Psoas muscle (tissue), 8 donors: ENCODE measurements around the gene ASPHD2. TPM values are rescaled to one million over a fixed set of nuclear protein-coding genes. Genes with fewer than 3 reads are reported as not detected.
"Not testable (repeated sequence)": the region's sequence is repeated elsewhere in the genome, so short reads cannot be mapped to it uniquely, and the experiment has no call there.

Source experiments
- ATAC-seq, 4 donors: fragments of 200-7000 bp; cut with Tn5 transposase; one replicate each; pipeline ENCODE4 v1.9.1; 2020; ENCODE audit warnings: moderate library complexity in 3 of 4, mild to moderate bottlenecking in 2 of 4
- DNase-seq, 2 donors: peaks; one replicate each; pipeline ENCODE4 v3.0.0-alpha.2; 2020
- H3K27ac ChIP-seq: fragments of 200-600 bp; one replicate; pipeline ENCODE4 v1.8.0; 2022
- H3K27me3 ChIP-seq, 3 donors: fragments of 200-600 bp in 1 of 3; one replicate each; pipeline versions ENCODE4 v1.6.1 to v1.8.0; 2013 to 2022; ENCODE audit warnings: low read length in 2 of 3, mild to moderate bottlenecking in 2 of 3, moderate library complexity in 1 of 3; ENCODE audit not compliant: insufficient read depth in 3 of 3
- H3K36me3 ChIP-seq, 2 donors: fragments of 200-600 bp in 1 of 2; one replicate each; pipeline versions ENCODE4 v1.6.1 to v1.8.0; 2013 to 2022; ENCODE audit warnings: low read depth in 1 of 2, mild to moderate bottlenecking in 1 of 2, moderate library complexity in 1 of 2; ENCODE audit not compliant: insufficient read depth in 1 of 2
- H3K4me1 ChIP-seq: fragments of 200-600 bp; one replicate; pipeline ENCODE4 v1.8.0; 2022
- H3K4me3 ChIP-seq: fragments of 200-600 bp; one replicate; pipeline ENCODE4 v1.8.0; 2022; ENCODE audit warnings: mild to moderate bottlenecking
- H3K9me3 ChIP-seq: fragments of 200-600 bp; one replicate; pipeline ENCODE4 v1.8.0; 2022
- CTCF ChIP-seq: fragments of 200-600 bp; IDR thresholded peaks from one replicate; pipeline ENCODE4 v1.8.0; 2022; ENCODE audit warnings: antibody characterized with exemption
- WGBS, 3 donors: extraction: QIAGEN DNeasy Blood & Tissue Kit; methylation state at CpG; one replicate each; pipeline versions ENCODE4 v1.1.6 to v1.1.7; 2013; 5-methylcytosine and 5-hydroxymethylcytosine counted together
- intact Hi-C, 2 donors: fragments of 100-400 bp; cut with DNase I; formaldehyde crosslinking; loops; one replicate each; pipeline versions ENCODE4 v1.11.0 to v1.14.2; 2022
- polyA plus RNA-seq, 3 donors: library from polyadenylated mRNA; stranded (reverse); fragments of 200-250 nt; gene quantifications; one replicate each; pipeline ENCODE4 v1.2.3, GENCODE V29; 2013
- total RNA-seq, 4 donors: library from RNA; stranded (reverse); fragmentation: NEBNext Ultra II Directional in 2 of 4; extraction: Animal tissue kit (Norgen Biotek cat#: 25700) in 2 of 4; gene quantifications; one replicate each; pipeline versions ENCODE4 v1.2.1 to v1.2.4, GENCODE V29; 2021 to 2023
- donor health status: healthy with polysubstance abuse.
- donor health status: DM: no; HTN: no; CAD: no; lungs with moderate emphysema.
- donor health status: Bipolar disorder and iron deficiency.
- donor health status: healthy.
- donor health status: DM: yes; HTN: yes; CAD: no.
- donor health status: DM: no; HTN: no; CAD: no.
- donor health status: DM: no; HTN: no; CAD: no.
- donor health status: DM: yes; HTN: yes; CAD: no.

The ASPHD2 gene
- total and polyA plus RNA-seq, 7 donors: 0.04 to 0.38 (median 0.14) TPM; not detected in 1

- no peak overlapping the region for H3K27ac ChIP-seq
- 71 to 79% (median 75%) methylated on average over 11 of the region's 11 CpGs for WGBS, 3 donors
- H3K36me3 ChIP-seq: no peaks in the 10 kb centered on the region
- intact Hi-C loops: no loop called here
- H3K27me3 ChIP-seq: peaks cover 0 to 13% (median 9%) of the 10 kb centered on the region in 3 donors
- no peak for TF ChIP-seq CTCF
- no peak for ATAC-seq
- no peak overlapping the region for H3K4me3 ChIP-seq
- H3K4me1 ChIP-seq: no peaks in the 10 kb centered on the region
- DNase-seq: no peak
- H3K9me3 ChIP-seq: no peaks in the 10 kb centered on the region
Measured at GRCh38 chr22:26436903-26437515, 7.9 kb downstream of the ASPHD2 start.

GRCh38 chr22:26437694-26438392 is 8.8 kb downstream of the ASPHD2 start:
- Histone ChIP-seq H3K27ac (no peak overlapping the region), H3K36me3 (no peaks in the 10 kb centered on the region), H3K27me3 (peaks cover 0 to 6% (median 5%) of the 10 kb centered on the region in 3 donors), H3K9me3 (no peaks in the 10 kb centered on the region), H3K4me1 (no peaks in the 10 kb centered on the region), H3K4me3 (no peak overlapping the region)
- ATAC-seq (no peak), DNase-seq (no peak)
- TF ChIP-seq CTCF: no peak
- WGBS, 3 donors: 77 to 83% (median 79%) methylated on average over 14 of the region's 14 CpGs
- intact Hi-C loops: no loop called here

GRCh38 chr22:26438776-26439175 is 9.7 kb downstream of the ASPHD2 start:
- H3K36me3 ChIP-seq, intact Hi-C loops, H3K9me3 ChIP-seq, DNase-seq, ATAC-seq, H3K4me1 ChIP-seq, H3K27me3 ChIP-seq, H3K4me3 ChIP-seq, H3K27ac ChIP-seq: not testable (repeated sequence)
- 73 to 84% (median 78%) methylated on average over 3 of the region's 3 CpGs for WGBS, 3 donors

GRCh38 chr22:26439559-26439958 is 10.5 kb downstream of the ASPHD2 start:
- no peaks in the 10 kb centered on the region for H3K9me3 ChIP-seq
- no peak for TF ChIP-seq CTCF
- ATAC-seq (no peak), DNase-seq (no peak)
- H3K4me1 ChIP-seq: no peaks in the 10 kb centered on the region
- H3K27ac ChIP-seq: no peak overlapping the region
- WGBS, 3 donors: 73 to 74% (median 74%) methylated on average over 3 of the region's 3 CpGs
- H3K27me3 ChIP-seq: peaks cover 0 to 2% (median 0%) of the 10 kb centered on the region in 3 donors
- no peaks in the 10 kb centered on the region for H3K36me3 ChIP-seq
- intact Hi-C loops: no loop called here
- no peak overlapping the region for H3K4me3 ChIP-seq

- intact Hi-C loops: no loop called here
- 83 to 91% (median 85%) methylated on average over 4 of the region's 4 CpGs for WGBS, 3 donors
Measured at GRCh38 chr22:26442086-26442756, 13.2 kb downstream of the ASPHD2 start.

More at GRCh38 chr22:26442086-26442756, 13.2 kb downstream of the ASPHD2 start:
- Histone ChIP-seq H3K4me3 (no peak overlapping the region), H3K27me3 (no peaks in the 10 kb centered on the region), H3K36me3 (no peaks in the 10 kb centered on the region), H3K27ac (no peak overlapping the region), H3K4me1 (no peaks in the 10 kb centered on the region), H3K9me3 (no peaks in the 10 kb centered on the region)
- ATAC-seq (no peak), DNase-seq (no peak)
- TF ChIP-seq CTCF: no peak
